Tibial nerve (tissue), 4 donors: ENCODE data around the gene FLII. TPM values are rescaled to one million over a fixed set of nuclear protein-coding genes. Genes with fewer than 3 reads are reported as not detected.

ENCODE experiments used
- DNase-seq, 2 donors: peaks; one replicate each; pipeline ENCODE4 v3.0.0-alpha.2; 2019; ENCODE audit warnings: low spot score in 2 of 2
- H3K27ac ChIP-seq, 4 donors: fragments of 200-600 bp; sonication (generic) in 3 of 4; one replicate each; pipeline ENCODE4 v1.5.1; 2017 to 2019; ENCODE audit warnings: mild to moderate bottlenecking in 1 of 4
- H3K27me3 ChIP-seq, 2 donors: fragments of 200-600 bp; sonication (generic) in 1 of 2; one replicate each; pipeline versions ENCODE4 v1.5.1 to v1.6.0; 2017 to 2019
- H3K36me3 ChIP-seq, 3 donors: fragments of 200-600 bp; sonication (generic); one replicate each; pipeline ENCODE4 v1.5.1; 2018 to 2019
- H3K4me1 ChIP-seq, 4 donors: fragments of 200-600 bp; sonication (generic) in 3 of 4; one replicate each; pipeline ENCODE4 v1.5.1; 2017 to 2019
- H3K4me3 ChIP-seq, 4 donors: fragments of 200-600 bp; sonication (generic) in 3 of 4; one replicate each; pipeline ENCODE4 v1.5.1; 2017 to 2019; ENCODE audit warnings: mild to moderate bottlenecking in 1 of 4, moderate library complexity in 1 of 4
- H3K9me3 ChIP-seq, 4 donors: fragments of 200-600 bp; sonication (generic) in 3 of 4; one replicate each; pipeline ENCODE4 v1.5.1; 2017 to 2019
- EP300 ChIP-seq, 2 donors: sonication (generic); formaldehyde crosslinking; IDR thresholded peaks; one replicate each; pipeline ENCODE4 v1.6.1; 2017; ENCODE audit warnings: antibody characterized with exemption in 2 of 2, mild to moderate bottlenecking in 1 of 2
- POLR2A ChIP-seq, 2 donors: fragments of 450-650 bp; IDR thresholded peaks; one replicate each; pipeline ENCODE4 v1.6.1; 2017; ENCODE audit warnings: antibody characterized with exemption in 2 of 2, mild to moderate bottlenecking in 2 of 2, moderate library complexity in 2 of 2
- WGBS, 2 donors: methylation state at CpG; one replicate each; pipeline ENCODE4 v1.1.5; 2018; 5-methylcytosine and 5-hydroxymethylcytosine counted together
- total RNA-seq, 4 donors: library from RNA; depleted of rRNA; stranded (reverse); fragments of >200 nt; gene quantifications; one replicate each; pipeline ENCODE4 v1.1.0, GENCODE V29; 2016
- TF ChIP-seq, protein P1 (sequence below), 5 experiments: fragments of 200-600 bp in 3 of 5; fragments of 450-650 bp in 2 of 5; sonication (generic) in 3 of 5; IDR thresholded peaks; one replicate each; pipeline ENCODE4 v1.5.1; 2016 to 2019; ENCODE audit warnings: antibody characterized with exemption in 5 of 5, mild to moderate bottlenecking in 3 of 5, moderate library complexity in 2 of 5

Gene FLII
- total RNA-seq, 4 donors from 2014 or later, result 284 to 466 (median 335) TPM

- Histone ChIP-seq H3K27ac (no peak overlapping the region), H3K36me3 (peaks cover 0 to 100% (median 17%) of the 10 kb centered on the region in 3 donors), H3K27me3 (no peaks in the 10 kb centered on the region), H3K9me3 (no peaks in the 10 kb centered on the region), H3K4me1 (peaks cover 0 to 27% (median 0%) of the 10 kb centered on the region in 4 donors), H3K4me3 (no peak overlapping the region)
- WGBS, 2 donors, result 81 to 88% methylated on average over 14 to 15 of the region's 21 CpGs
- DNase-seq, result no peak
- no peak for TF ChIP-seq POLR2A (IDR thresholded peaks at IDR 0.05)
- TF ChIP-seq, protein P1, sequence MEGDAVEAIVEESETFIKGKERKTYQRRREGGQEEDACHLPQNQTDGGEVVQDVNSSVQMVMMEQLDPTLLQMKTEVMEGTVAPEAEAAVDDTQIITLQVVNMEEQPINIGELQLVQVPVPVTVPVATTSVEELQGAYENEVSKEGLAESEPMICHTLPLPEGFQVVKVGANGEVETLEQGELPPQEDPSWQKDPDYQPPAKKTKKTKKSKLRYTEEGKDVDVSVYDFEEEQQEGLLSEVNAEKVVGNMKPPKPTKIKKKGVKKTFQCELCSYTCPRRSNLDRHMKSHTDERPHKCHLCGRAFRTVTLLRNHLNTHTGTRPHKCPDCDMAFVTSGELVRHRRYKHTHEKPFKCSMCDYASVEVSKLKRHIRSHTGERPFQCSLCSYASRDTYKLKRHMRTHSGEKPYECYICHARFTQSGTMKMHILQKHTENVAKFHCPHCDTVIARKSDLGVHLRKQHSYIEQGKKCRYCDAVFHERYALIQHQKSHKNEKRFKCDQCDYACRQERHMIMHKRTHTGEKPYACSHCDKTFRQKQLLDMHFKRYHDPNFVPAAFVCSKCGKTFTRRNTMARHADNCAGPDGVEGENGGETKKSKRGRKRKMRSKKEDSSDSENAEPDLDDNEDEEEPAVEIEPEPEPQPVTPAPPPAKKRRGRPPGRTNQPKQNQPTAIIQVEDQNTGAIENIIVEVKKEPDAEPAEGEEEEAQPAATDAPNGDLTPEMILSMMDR (IDR thresholded peaks at IDR 0.05), result no peak
These were observed 13.3 kb downstream of the FLII start for GRCh38 chr17:18245038-18245776.

- H3K27ac ChIP-seq, result no peak overlapping the region
- no peaks in the 10 kb centered on the region for H3K27me3 ChIP-seq
- H3K9me3 ChIP-seq, result no peaks in the 10 kb centered on the region
- peaks cover 0 to 100% (median 7%) of the 10 kb centered on the region in 3 donors for H3K36me3 ChIP-seq
- H3K4me3 ChIP-seq, result no peak overlapping the region
- TF ChIP-seq POLR2A (IDR thresholded peaks at IDR 0.05) (no peak), EP300 (IDR thresholded peaks at IDR 0.05) (no peak)
- TF ChIP-seq, protein P1 (IDR thresholded peaks at IDR 0.05), result no peak
- DNase-seq, result no peak
- WGBS, 2 donors, result 80 to 89% methylated on average over 21 to 27 of the region's 28 CpGs
- no peaks in the 10 kb centered on the region for H3K4me1 ChIP-seq
These were observed 17.2 kb downstream of the FLII start for GRCh38 chr17:18241229-18241871.

- TF ChIP-seq POLR2A (IDR thresholded peaks at IDR 0.05) (no peak), EP300 (IDR thresholded peaks at IDR 0.05) (no peak)
- TF ChIP-seq, protein P1 (IDR thresholded peaks at IDR 0.05), result no peak
- Histone ChIP-seq H3K4me1 (no peaks in the 10 kb centered on the region), H3K27ac (no peak overlapping the region), H3K4me3 (no peak overlapping the region), H3K9me3 (no peaks in the 10 kb centered on the region), H3K27me3 (no peaks in the 10 kb centered on the region), H3K36me3 (peaks cover 0 to 100% (median 0%) of the 10 kb centered on the region in 3 donors)
- no peak for DNase-seq
- 86 to 87% methylated on average over 15 to 17 of the region's 19 CpGs for WGBS, 2 donors
These were observed 18.1 kb downstream of the FLII start for GRCh38 chr17:18240449-18240848.

DNA sequence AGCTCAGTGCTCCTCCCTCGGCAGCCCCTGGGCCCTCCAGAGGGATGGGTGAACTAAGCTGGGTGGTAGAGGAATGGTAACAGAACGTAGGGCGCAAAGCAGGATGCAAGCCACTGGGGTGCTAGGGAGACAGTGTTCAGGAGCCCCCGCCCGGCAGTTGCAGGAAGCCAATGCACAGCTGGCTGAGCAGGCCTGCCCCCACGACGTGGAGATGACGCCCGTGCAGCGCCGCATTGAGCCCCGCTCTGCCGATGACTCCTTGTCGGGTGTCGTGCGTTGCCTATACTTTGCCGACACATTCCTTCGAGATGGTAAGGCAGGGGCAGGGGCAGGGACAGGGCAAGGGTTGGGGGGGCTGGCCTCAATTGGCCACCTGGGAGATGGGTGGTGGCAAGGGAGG, 20.2 kb downstream of the FLII start:
- 88 to 93% methylated on average over 18 of the region's 18 CpGs for WGBS, 2 donors
- Histone ChIP-seq H3K27ac (no peak overlapping the region), H3K36me3 (peaks cover 0 to 100% (median 0%) of the 10 kb centered on the region in 3 donors)

More for the DNA sequence above, 20.2 kb downstream of the FLII start:
- Histone ChIP-seq H3K9me3 (no peaks in the 10 kb centered on the region), H3K4me1 (no peaks in the 10 kb centered on the region), H3K4me3 (no peak overlapping the region), H3K27me3 (no peaks in the 10 kb centered on the region)
- TF ChIP-seq POLR2A (IDR thresholded peaks at IDR 0.05), result no peak
- TF ChIP-seq, protein P1 (IDR thresholded peaks at IDR 0.05), result no peak
- TF ChIP-seq EP300 (IDR thresholded peaks at IDR 0.05), result no peak
- DNase-seq, result no peak
